NCI-H2171 (cell line): ENCODE data around the gene ARL8B.
"Not testable (repeated sequence)": the region's sequence is repeated elsewhere in the genome, so short reads cannot be mapped to it uniquely, and the experiment has no call there.

ENCODE experiments used
- DNase-seq: peaks from one replicate; lab custom pipeline; 2025; lab: John Stamatoyannopoulos, UW

The ARL8B gene

DNA sequence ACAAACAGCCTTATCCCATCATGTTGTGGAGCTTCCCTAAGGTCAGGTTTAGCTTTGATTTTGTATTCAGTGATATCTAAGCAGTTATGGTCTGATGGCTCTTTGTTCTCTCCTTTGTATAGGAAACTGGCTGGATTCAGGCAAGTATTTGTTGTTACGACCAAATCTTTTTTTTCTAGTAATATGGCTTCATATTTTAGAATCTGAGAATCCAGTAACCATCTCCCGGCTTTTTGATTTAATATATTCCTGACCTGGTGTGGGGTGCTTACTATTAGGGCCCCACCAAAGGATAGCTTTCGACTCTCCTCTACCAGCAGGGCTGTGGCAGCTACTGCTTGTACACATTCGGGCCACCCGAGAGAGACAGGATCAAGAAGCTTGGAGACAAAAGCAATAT, 23.0 kb downstream of the ARL8B start:
- no peak for DNase-seq

DNA sequence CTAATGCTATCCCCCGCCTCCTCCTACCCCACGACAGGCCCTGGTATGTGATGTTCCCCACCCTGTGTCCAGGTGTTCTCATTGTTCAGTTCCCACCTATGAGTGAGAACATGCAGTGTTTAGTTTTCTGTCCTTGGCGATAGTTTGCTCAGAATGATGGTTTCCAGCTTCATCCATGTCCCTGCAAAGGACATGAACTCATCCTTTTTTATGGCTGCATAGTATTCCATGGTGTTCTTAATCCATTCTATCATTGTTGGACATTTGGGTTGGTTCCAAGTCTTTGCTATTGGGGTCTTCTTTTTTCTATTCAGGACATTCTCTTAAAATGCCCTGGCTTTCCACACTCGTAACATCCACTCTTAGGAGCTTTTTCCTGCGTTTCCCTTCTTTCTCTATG, 25.1 kb downstream of the ARL8B start:
- DNase-seq = not testable (repeated sequence)

DNA sequence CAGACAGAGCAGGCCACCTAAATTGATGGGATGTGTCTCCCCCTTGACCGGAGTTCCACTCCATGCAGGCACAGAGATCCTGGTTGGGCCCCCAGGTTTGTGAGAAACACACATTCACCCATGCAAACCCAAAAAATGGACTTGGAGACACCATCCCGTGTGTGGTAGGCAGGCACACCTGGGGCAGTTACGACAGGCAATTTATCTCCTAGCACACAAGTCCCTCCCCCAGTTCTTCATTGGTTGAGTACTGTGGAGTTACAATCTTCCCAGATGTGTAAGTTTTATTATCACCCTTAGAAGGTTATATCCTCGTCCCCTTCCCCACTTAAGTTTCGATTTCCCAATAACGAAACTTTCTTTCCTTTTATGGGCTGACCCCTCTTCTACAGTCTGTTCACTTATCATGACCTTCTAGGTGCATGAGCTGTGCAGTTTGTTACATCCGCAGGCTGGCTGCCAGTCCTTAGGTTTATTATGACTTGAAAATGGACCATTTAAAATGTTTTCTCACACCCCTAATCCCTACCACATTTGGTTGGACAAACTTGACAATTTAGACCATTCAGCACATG, 27.3 kb downstream of the ARL8B start:
- no peak for DNase-seq

DNA sequence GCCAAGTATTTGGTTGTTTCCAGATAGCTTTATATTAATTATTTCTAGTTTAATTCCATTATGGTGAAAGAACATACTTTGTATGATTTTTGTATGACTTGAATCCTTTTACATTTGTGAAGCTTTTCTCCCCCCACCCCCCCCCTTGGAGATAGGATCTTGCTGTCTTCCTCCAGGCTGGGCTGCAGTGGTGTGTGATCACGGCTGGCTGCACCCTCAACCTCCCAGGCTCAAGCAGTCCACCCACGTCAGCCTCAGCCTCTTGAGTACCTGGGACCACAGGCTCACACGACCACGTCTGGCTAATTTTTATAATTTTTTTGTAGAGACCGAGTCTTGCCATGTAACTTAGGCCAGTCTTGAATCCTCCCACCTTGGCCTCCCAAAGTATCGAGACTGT, 29.5 kb downstream of the ARL8B start:
- DNase-seq = no peak

DNA sequence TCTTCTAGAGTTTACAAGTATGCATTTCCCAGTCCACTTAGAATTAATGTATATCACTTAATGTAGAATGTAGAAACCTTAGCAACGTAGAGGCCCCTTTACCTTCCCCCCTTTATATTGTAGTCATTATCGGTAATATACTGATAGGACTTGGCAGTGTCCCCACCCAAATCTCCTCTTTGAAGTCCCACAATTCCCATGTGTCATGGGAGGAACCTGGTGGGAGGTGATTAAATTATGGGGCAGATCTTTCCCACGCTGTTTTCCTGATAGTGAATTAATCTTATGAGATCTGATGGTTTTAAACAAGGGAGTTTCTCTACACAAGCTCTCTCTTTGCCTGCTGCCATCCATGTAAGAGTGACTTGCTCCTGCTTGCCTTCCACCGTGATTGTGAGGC, 31.0 kb downstream of the ARL8B start:
- no peak for DNase-seq

DNA sequence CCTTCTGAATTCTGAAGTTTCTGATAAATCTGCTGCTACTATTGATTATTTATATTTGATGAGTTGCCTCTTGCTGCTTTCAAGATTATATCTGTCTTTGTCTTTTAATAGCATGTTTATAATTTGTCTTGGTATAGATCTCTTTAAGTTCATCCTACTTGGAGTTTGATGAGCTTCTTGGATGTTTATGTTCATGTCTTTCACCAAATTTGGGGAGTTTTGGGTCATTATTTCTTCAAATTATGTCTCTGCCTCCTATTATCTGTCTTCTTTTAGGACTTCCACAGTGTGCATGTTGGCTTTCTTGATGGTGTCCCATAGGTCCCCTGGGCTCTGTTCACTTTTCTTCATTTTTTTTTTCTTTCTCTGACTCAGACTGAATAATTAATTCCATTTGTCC, 33.1 kb downstream of the ARL8B start:
- DNase-seq = no peak

DNA sequence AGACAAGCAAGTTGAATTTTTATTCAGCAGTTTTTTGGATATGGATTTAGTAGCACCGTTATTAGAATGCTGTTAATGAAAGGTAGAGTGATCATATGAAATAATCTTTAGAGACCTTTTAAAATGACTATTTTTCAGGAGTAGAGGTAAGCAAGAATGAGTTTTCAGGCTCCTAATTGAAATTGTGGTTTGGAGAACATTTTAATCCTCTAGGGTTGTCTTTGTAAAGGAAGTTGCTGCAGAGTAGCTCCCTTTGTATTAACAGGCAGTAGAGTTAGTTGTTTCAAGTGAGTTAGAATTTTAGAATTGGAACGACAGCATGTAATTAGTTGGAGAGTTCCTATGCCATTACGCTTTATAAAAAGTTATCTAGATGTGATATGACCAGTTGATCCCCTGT, 38.2 kb downstream of the ARL8B start:
- DNase-seq = no peak

DNA sequence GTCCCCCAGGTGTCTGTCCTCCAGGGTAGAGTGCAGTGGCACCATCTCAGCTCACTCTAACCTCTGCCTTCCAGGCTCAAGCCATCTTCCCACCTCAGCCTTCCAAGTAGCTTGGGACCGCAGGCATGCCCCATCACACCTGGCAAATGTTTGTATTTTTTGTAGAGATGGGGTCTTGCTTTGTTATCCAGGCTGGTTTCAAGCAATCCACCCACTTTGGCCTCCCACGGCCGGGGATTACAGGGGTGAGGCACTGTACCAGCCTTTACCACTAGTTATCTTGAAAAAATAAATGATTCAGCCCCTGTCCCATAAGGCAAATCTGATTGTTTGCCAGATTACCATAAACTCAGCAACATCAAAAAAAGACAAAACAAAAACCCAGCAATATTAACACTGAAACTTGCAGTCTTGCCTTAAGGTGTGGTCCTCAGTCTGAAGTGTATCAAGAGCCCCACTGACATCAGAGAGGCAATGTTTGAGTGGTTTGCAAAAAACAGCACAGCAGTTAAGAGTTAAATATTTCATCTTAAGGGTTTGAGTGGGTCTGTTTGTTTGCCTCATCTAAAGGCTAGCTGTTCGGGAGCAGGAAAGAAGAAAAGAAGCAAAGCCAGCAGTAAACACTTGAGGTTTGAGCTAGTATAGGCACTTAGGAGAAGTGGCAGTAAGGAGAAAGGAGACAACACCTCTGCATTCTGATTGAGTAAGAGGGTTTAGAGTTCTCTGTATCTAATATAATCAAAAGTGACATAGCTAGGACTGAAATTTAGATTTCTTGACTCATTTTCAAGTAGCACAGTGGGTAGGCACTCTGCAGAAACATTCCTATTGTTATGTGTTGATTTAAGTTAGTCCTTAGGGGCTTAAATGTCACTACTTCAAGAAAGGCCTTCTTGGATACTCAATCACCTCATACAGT, 39.1 kb downstream of the ARL8B start:
- no peak for DNase-seq

DNA sequence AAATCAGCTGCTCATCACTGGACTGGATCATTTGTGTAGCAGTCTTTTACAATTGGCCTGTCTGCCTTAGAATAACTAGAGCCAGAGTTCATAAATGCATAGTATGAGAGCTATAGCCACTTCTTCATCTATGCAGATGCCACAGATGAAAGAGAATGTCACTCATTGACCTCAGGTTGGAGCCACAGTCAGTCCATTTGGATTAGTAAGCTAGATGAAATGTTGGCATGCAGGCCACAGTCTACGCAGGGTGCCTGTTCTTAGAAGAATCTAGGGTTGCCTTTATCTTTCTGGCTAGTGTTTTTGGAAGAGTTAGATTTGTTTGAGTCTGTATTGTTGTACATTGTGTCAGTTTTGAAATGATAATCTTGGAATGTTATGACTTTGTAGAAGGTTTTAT, 40.0 kb downstream of the ARL8B start:
- no peak for DNase-seq

DNA sequence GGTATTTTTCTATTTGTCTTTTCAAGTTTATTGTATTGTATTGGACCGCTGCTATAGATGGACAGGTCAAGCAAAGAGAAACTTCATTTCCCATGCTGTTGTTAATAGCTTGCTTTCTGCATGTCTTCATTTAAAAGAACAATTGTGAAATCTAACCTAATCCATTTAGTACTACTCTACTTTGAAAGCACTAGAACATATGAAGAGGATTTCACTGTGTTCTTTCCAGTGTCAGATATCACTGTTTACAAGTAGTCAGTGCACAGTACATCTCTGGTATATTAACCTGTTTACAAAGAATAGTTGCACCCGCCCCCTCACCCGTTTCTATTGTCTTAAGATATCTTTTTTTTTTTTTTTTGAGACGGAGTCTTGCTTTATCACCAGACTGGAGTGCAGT, 43.6 kb downstream of the ARL8B start:
- DNase-seq = no peak

DNA sequence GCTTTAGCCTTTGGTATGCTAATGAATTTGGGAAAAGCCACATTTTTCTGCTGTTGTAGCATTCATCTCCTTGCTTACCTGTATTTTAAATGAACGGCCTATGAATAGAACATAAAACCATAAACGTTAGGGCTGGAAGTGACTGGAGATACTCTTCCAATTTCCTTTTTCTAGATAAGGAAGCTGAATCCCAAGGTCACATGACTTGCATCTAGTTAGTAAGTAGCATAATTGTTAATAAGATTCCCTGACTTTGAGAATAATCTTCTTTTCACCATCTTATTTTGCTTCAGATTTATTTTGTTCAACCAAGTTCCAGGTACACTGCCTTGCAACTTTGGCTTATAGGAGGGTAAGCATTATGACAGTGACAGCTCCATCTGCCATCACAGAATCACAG, 44.8 kb downstream of the ARL8B start:
- no peak for DNase-seq

DNA sequence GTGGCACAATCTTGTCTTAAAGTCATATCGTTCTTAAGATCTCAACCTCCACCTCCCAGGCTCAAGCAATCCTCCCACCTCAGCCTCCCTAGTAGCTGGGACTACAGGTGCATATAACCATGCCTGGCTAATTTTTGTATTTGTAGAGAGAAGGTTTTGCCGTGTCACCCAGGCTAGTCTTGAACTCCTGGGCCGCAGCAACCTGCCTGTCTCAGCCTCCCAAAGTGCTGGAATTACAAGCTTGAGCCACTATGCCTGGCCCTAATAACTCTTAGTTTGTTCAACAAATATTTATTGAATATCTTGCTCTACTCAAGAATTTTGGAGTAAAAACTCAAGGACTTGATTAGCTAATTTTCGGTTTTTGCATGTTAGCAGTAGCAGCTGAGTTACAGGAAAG, 46.0 kb downstream of the ARL8B start:
- DNase-seq = no peak

DNA sequence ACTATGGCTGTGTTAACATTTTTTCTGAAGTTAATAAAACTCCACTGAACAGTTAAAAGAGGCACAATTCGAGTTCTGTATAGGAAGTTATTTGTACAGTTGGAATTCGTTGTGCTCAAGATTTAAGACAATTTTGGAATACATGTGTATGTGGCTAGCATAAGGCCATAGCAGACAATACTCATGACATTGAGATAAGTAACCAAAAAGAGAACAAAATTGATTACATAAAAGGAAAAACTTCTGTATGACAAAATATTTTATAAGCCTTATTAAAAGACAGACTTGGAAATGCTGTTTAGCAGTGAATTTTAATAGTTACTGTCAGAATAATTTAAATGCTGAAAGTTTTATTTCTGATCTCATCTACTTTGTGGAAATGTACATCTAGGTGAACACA, 47.7 kb downstream of the ARL8B start:
- DNase-seq = no peak

DNA sequence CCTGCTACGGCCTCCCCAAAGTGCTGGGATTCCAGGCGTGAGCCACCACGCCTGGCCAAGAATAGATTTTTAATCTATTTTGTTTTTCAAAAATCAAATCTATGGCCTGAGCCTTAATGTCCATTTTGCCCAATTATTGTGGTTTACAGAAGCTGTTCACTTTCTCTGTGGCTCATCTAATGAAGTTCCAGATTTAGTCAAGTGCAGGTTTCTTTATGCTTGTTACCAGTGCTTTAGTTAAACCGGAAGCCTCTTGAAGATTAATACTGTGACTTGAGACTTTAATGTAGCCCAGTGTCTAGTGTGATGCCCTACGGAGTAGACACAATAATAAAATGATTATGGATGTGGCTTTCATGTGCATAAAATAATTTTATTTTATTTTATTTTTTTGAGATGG, 48.9 kb downstream of the ARL8B start:
- no peak for DNase-seq

DNA sequence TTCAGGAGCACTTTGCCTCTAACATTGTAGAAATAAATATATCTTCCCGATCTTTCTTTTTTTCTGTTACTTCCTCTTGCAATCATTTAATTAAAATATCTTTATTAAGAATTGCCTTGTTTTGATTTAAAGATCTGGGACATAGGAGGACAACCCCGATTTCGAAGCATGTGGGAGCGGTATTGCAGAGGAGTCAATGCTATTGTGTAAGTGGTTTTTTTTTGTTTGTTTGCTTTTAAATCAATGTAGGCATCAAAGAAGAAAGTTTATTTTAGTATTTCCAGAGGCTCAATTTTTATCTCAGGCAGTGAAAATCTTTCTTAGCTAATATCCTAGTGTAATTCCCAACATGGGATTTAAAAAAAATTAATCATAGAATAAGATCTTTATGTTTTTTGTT, 49.9 kb downstream of the ARL8B start:
- no peak for DNase-seq

DNA sequence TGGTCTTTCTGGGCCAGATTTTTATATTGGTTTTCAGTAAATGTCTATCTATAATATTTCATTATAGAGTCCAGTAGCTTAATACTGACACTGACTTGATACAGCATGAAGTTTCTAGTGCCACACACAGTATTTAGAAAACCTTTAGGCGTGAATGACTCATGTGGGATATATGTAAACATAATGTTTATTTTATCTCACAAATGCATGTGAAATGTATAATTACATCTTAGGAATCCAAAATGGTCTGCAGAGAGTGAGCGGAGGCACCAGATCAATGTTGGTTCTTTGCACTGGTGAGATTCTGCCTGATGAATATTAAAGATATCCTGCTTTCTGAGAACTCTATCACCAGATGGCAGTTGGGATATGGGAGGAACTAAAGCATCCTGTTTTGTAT, 56.9 kb downstream of the ARL8B start:
- not testable (repeated sequence) for DNase-seq

DNA sequence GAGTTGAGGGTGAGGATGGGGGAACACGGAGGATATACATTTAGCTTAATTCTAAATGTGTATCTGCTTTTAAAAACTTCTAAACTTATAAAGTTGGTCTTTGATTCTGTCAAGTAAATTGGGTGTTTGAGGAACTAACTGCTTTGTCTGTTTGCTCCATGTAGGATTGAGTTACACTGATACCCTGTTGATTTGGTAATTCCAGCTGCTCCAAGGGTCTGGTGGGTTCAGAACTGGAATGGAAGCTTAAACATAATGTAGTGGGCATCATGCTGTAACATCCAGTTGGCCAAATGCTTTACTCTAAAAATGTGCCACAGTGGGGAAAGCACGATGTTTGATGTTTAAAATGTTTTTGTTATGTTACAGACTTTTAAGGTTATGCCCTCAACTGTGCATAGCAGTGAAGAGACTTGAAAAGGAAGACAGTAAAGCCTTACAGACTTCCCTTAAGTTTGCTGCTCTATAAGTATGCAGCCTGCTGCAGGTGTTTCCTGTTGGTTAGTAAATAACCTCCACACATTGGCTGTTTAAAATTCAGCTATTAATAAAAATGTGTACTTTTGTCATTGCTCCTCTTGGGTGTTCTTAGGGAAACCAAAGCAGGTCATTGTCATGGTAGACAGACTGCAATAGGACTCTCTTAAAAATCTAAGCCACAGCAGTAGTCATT, 59.5 kb downstream of the ARL8B start:
- DNase-seq = no peak

DNA sequence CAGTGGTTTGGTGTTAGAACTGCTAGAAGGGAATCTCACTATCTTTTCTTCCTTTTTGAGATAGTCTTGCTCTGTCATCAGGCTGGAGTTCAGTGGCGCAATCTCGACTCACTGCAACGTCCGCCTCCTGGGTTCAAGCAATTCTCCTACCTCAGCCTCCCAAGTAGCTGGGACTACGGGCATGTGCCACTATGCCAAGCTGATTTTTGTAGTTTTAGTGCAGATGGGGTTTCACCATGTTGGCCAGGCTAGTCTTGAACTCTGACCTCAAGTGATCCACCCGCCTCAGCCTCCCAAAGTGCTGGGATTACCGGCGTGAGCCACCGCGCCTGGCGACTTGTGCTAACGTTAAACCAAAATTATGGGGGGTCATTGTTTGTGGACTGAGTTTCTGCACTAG, 61.6 kb downstream of the ARL8B start:
- not testable (repeated sequence) for DNase-seq

DNA sequence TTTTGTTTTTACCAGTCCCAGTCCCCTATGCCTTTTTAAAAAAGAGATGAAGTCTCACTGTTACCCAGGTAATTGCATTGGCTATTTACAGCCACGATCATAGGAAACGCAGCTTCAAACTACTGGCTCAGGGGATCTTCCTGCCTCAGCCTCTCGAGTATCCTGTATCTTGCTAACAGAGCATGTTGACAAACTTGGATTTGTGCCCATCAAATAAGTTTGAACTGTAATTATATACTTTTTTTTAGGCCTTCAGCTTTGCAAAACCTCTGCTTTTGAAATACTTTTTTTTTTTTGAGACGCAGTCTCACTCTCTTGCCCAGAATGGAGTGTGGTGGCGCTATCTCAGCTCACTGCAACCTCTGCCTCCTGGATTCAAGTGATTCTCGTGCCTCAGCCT, 62.4 kb downstream of the ARL8B start:
- DNase-seq = no peak

DNA sequence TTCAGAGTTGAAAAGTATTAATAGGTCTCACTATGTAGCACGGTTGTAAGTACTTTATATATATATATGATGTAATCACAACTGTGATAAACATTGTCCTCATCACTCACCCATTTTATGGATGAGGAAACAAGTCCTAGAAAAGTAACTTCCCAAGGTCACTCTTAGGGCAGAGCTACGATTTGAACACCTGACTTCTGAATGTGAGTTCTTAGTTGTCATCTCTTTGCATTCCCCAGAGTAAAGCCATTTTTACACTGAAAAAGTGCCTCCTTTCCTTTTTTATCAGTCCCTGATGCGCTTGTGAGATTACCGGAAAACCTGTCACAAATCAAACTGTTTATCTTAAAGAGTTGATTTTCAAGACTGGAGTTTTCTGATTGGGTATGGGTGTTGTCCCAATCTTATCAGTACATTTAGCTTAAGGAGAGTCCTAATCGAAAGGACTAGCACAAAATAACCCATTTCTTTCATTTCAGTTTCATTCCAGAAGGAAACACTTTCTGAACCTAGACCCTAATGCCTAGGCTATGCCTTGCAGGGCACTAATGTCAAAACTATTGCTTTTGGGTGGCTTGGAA, 63.1 kb downstream of the ARL8B start:
- DNase-seq = no peak

DNA sequence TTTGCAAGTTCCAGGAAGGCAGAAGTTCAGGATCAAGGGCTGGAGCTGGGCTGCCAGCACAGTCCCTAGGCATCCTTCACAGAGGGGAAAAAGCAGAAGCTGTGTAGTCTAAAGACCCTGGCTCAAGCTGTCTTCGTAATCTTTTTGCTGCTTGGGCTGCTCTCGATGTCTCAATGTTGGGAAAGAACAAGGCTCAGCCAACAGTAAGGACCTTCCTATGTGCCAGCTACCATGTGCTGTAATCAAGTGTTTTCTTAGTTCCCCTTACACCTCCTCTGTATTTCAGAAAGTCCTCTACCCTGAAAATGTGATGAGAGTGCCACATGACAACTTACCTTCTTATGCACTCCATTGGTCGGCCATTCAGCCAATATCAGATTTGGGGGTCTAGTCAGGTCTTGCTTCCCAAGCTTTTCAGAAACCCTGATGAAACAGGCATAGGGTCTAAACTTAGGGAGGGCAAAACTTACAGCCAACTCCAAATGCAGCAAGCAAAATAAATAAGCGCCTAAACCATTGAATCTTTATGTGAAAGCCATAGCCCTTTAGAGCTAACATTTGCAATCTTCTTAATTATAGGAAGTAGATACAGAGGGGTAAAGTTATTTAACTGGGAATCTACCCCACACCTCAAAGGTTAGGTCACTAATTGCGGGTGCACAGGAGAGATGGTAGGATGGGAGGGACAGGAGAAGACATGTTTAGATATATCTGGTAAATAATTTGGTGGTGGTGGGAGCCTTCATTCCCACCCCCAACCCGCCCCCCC, 64.2 kb downstream of the ARL8B start:
- DNase-seq = no peak

DNA sequence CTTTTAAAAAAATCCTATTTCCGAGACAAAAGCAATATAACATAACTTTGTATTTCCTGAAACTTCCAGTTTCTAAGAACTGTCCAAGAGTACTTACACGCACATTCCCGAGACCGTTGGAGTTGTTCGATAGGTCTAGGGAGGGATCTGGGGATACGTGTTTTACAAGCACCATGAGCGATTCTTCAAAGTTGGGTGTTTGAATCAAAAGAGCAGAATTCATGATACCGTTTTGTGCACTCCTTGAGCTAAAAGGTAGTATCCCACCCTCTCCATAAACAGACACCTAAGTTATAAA, 64.7 kb downstream of the ARL8B start:
- DNase-seq = no peak
